ENCODE measurements around the gene TSPAN1. TPM values are rescaled to one million over a fixed set of nuclear protein-coding genes. Genes with fewer than 3 reads are reported as not detected.
"Not testable (repeated sequence)": the region's sequence is repeated elsewhere in the genome, so short reads cannot be mapped to it uniquely, and the experiment has no call there.

TSPAN1 gene
- total RNA-seq, 1 donor from 2014 or later, result 0.72 TPM

DNA sequence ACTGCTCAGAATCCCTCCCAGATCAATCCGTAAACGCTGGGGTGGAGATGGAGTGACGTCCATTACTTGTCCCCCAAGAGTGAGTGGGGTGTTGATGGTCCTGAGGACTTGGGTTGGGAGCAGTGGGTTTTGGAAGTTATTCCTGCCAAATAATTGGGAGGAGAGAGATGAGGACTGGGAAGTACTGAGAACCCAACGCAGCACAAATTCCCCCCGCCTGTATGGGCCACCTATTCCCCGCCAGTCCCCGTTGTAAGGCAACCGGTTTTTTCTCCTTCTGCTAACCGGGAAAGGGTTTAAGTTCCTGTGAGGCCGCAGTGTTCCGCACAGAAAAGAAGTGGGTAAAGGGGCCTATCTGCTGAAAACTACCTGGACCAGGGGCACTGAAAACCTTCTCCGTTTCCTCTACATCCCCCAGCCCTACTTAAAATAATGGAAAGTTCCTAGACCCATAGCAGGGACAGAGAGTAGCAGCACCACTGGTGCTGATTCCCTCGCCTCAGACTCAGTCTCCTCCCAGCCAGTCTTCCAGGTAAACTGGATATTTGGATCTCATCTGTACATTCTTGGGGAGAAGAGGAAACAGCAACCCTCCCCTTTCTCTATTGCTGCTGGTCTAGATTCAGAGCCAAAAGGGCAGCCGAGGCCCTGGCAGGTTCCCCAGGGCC lies 29.0 kb downstream of the TSPAN1 start:
- DNase-seq, result no peak
- intact Hi-C loops (cut with micrococcal nuclease), result no loop called here
- ATAC-seq, result peak; percentile 28

DNA sequence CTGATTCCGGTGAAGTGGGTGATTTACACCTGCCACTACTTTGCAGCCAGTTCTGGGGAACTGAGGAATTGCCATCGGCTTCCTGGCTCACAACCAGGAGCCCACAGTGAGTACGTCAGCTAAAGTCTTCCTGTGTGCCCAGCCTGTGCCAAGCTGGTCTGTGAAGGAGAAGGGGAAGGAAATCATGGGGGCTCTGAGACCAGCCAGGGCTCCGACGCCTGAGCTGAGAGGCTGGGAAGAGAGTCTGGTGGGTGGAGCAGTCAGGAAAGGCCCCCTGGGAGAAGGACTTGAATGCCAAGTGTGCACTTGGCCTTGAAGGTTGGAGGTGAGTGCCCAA lies 29.5 kb downstream of the TSPAN1 start:
- DNase-seq, result peak; percentile 38
- intact Hi-C loops (cut with micrococcal nuclease), result no loop called here
- ATAC-seq, result peak; percentile 46

DNA sequence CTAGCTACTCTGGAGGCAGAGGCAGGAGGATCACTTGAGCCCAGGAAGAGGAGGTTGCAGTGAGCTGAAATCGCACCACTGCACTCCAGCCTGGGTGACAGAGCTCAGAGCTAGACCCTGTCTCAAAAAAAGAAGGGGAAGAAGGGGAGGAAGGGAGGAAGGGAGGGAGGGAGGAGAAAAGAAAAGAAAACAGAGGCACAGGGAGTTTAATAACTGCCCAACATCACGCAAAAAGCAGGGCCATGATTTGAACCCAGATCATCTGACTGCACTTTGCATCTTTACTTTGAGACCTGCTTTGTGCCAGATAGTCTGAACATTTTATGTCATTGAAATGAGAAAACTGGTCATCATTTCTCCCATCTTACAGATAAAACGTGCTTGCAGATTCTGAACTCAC lies 30.3 kb downstream of the TSPAN1 start:
- DNase-seq (no peak), ATAC-seq (no peak)
- intact Hi-C loops (cut with micrococcal nuclease), result no loop called here

DNA sequence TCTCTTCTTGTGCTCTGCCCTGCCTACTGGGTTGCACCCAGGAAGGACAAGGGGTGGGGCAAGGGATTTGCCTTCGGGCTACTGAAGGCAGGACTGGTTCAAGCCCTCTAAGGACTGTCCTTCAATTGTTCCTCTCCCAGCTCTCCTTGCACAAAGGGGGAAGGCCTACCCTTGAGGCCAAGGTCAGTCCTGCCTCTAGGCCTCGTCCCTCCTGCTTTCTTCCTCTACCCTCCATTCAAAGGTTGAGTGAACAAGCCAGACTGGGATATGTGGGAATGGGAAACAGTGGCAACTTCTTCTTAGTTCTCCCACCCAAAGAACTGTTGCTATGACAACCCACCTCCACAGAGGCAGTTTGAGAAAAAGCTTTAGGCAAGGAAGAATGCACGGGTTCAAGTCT lies 30.9 kb downstream of the TSPAN1 start:
- DNase-seq (no peak), ATAC-seq (peak; percentile 72)
- intact Hi-C loops (cut with micrococcal nuclease), result no loop called here

DNA sequence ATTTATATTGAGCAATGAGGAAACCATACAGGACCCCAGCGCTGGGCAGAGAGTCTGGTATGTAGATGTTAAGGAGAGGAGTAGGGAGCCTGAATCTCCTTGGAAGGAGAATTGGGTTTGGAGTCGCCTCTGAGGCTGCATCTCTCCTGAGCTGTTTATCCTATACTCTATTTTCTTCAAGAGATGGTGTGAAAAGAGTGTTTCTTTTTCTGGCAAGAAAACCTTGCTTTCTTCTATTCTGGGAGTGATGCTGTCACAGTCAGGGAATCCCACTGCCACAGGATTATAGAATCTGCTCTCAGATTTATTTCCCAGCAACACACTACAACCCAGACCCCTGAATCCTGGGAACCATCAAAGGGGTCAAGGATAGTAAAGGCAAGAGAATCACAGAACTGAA lies 31.5 kb downstream of the TSPAN1 start:
- ATAC-seq (no peak), DNase-seq (no peak)
- intact Hi-C loops (cut with micrococcal nuclease), result no loop called here

DNA sequence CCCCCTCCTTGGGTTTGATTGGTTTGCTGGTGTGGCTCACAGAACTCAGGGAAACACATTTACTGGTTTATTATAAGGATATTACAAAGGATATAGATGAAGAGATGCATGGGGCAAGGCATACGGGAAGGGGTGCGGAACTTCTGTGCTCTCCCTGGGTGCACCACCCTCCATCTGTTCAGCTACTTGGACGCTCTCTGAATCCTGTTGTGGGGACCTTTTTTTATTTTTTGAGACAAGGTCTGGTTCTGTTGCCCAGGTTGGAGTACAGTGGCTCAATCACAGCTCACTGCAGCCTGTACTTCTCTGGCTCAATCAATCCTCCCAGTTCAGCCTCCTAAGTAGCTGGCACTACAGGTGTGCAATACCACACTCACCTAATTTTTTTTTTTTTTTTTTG lies 35.7 kb downstream of the TSPAN1 start:
- DNase-seq (no peak), ATAC-seq (no peak)
- intact Hi-C loops (cut with micrococcal nuclease), result no loop called here

DNA sequence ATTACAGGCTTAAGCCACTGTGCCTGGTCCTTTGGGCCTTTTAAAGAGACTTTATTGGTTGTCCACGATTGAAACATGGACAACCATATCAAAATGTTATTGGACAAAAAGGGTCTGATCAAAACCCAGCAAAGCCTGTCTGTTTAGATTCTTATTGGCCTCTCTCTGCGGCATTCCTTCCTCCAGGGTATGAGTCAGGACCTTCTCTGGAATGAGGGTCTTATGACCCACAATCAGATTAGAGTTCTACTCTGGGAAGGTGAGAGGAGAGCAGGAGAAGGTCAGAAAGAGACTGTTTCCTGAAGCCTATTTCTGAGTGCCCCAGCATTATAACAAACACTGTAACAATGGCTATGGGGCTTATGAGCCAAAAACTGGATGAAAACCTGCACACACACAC lies 36.2 kb downstream of the TSPAN1 start:
- DNase-seq (no peak), ATAC-seq (peak; percentile 22)
- intact Hi-C loops (cut with micrococcal nuclease), result no loop called here

DNA sequence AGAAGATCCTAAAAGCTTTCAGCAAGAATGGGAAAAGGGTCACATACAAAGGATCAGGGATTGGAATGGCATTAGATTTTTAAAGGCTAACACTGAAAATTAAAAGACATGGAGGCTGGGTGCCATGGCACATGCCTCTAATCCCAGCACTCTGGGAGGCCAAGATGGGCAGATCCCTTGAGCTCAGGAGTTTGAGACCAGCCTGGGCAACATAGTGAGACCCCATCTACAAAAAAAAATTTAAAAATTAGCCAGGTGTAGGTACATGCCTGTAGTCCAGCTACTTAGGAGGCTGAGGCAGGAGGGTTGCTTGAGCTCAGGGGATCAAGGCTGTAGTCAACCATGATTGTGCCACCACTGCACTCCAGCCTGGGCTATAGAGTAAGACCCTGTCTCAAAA lies 40.6 kb downstream of the TSPAN1 start:
- intact Hi-C loops (cut with micrococcal nuclease), result no loop called here
- ATAC-seq (no peak), DNase-seq (no peak)

DNA sequence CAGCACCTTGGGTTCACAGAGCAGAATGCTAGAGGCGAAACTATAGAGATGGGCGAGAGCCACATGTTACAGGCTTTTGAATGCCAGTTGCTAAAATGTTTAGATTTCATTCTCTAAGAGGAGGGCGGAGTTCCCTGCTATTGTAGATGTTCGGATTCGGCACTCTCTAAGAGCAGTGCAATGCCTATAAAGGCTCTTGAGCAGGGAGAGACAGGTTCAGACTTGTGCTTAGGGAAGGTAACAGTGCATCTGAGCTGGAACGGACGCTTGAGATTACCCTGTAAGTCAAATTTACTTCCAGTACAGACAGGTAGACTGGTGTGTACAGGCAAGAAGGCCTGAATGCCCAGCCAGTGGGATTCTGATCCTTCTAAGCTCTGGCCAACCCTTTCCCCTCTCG lies 43.6 kb downstream of the TSPAN1 start:
- ATAC-seq, result no peak
- intact Hi-C loops (cut with micrococcal nuclease), result no loop called here
- DNase-seq, result no peak

DNA sequence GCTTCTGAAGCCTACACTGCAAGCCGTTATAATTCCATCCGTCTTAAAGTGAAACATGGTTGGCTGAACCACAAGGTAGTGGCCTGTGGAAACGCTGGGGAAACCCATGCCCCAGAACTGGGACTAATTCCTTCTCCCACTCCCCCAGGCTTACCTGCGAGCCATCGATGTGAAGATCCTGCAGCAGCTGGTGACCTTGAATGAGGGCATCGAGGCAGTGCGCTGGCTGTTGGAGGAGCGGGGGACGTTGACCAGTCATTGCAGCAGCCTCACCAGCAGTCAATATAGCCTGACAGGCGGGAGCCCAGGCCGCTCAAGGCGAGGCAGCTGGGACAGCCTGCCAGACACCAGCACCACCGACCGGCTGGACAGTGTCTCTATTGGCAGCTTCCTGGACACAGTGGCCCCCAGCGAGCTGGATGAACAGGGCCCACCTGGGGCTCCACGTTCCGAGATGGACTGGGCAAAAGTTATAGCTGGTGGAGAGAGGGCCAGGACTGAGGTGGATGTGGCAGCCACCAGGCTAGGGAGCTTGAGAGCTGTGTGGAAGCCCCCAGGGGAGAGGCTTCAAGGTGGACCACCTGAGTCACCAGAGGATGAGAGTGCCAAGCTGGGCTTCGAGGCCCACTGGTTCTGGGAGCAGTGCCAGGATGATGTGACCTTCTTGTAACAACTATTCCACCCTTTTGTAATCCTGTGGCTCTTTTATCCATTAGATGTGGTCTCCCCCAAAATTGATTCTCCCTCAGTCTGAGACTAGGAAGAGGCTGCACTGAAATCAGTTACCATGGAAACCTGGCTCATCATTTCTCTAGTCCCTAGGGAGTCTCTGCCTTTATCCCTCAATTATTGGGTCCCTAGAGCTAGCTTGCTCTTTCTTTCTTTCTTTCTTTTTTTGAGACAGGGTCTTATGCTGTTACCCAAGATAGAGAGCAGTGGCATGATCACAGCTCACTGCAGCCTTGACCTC lies 44.9 kb downstream of the TSPAN1 start:
- no peak for ATAC-seq
- no peak for DNase-seq
- intact Hi-C loops (cut with micrococcal nuclease), result no loop called here

DNA sequence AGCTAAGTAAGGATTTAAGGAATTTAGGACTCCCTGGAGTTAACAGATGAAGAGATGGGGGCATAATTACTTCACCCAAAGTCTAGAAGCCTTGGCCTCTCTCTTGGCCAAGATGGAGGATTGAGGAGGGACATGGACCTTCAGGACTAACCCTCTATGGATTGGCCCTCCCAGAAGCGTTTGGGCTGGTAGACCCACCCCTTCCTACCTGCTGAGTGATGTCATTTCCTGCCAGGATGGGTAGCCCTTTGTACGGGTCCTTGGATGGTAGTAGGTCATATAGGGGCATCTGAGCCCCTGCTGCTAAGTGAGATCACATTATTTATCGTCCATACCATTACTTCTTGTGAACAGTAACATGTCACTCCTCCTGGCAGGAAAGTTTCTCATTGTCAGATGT lies 45.9 kb downstream of the TSPAN1 start:
- ATAC-seq (no peak), DNase-seq (no peak)
- intact Hi-C loops (cut with micrococcal nuclease), result no loop called here

DNA sequence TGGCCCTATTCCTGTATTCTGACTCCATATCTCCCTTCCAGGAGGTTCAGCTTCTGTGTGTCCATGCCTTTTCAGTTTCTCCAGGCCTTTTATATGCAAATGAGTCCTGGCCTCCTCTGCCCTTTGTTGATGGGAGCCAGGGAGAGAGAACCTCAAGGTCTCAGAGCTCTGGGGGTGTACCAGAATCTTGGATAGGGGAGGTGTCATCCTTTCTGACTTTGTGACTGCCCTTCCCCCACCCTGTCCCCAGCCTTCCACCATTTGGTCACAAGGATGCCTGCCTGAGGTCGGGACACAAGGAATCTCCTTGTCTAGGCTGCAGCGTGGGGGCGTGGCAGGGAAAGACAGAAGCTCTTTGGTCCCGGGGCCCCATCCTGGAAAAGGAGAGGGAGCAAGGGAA lies 46.9 kb downstream of the TSPAN1 start:
- DNase-seq (no peak), ATAC-seq (peak; percentile 9)
- intact Hi-C loops (cut with micrococcal nuclease), result no loop called here

DNA sequence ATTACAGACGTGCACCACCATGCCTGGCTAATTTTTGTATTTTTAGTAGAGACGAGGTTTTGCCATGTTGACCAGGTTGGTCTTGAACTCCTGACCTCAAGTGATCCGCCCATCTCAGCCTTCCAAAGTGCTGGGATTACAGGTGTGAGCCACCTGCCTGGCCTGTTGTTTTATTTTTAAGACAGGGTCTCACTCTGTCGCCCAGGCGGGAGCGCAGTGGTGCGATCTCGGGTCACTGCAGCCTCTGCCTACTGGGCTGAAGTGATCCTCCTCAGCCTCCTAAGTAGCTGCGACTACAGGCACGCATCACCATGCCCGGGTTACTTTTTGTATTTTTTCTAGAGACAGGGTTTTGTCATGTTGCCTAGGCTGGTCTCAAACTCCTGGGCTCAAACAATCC lies 48.2 kb downstream of the TSPAN1 start:
- ATAC-seq; intact Hi-C loops (cut with micrococcal nuclease); DNase-seq: not testable (repeated sequence)

DNA sequence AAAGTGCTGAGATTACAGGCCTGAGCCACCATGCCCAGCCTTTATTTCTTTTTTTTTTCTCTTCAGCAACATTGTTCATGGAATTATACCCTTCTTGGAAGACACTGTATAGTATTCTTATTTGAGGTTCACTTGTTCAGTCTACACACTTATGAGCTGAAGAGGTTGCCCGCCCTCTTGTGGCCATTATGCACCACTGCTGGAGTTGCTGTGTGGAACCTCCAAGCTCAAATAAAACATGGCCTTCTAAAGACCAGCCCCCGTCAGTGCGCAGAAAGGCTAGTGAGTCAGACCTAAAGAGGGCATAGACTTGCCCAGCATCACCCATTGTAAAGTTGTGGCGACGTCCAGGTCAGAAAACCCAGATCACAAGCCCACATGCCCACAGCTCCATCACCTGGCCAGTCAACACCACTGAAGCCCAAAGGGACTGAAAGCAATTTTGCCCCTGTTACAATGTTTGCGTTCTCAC lies 48.6 kb downstream of the TSPAN1 start:
- DNase-seq (peak; percentile 65), ATAC-seq (peak; percentile 87)
- intact Hi-C loops (cut with micrococcal nuclease), result no loop called here

DNA sequence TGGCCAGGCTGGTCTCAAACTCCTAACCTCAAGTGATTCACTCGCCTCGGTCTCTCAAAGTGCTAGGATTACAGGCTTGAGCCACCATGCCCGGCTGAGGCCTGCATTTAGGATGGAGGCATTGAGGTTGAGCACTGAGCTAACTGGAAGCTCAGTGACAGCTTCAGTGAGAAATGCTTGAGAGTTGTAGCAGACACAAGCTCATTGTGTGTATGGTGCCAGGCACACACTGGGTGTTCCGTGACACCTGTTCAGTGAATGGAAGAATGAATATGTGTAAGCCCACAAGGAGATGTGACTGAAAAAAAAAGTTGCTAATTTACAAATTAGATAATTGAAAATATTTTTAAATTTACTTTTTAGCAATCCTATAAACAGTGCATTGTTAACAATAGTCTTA lies 50.1 kb downstream of the TSPAN1 start:
- ATAC-seq (no peak), DNase-seq (no peak)
- intact Hi-C loops (cut with micrococcal nuclease), result no loop called here

DNA sequence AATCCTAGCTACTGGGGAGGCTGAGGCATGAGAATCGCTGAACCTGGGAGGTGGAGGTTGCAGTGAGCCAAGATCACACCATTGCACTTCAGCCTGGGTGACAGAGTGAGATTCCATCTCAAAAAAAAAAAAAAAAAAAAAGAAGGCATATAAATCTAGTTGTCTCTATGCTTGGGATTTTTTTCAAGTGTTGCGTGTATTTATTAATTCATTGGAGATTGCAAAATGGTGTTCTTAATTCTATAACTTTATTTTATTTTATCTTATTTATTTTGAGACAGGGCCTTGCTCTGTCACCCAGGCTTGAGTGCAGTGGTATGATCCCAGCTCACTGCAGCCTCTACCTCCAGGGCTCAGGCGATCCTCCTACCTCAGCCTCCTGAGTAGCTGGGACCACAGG lies 56.3 kb downstream of the TSPAN1 start:
- intact Hi-C loops (cut with micrococcal nuclease); ATAC-seq; DNase-seq: not testable (repeated sequence)

Other genes with a start within 250 kb of the TSPAN1 start
- gene PIK3R3, start 42.5 kb upstream of the TSPAN1 start, total RNA-seq, result 26.2 TPM
- gene P3R3URF, start 1.4 kb downstream of the TSPAN1 start, total RNA-seq, result not detected
- gene POMGNT1, start 23.3 kb downstream of the TSPAN1 start, total RNA-seq, result 137 TPM
- gene LURAP1, start 28.2 kb downstream of the TSPAN1 start, total RNA-seq, result 7.6 TPM
- gene RAD54L, start 72.7 kb downstream of the TSPAN1 start, total RNA-seq, result 0.97 TPM
- 37.6 TPM for gene LRRC41, start 128.5 kb downstream of the TSPAN1 start, total RNA-seq
- 1,191 TPM for gene UQCRH, start 128.6 kb downstream of the TSPAN1 start, total RNA-seq
- gene NSUN4, start 165.7 kb downstream of the TSPAN1 start, total RNA-seq, result 15.3 TPM
- gene FAAH, start 219.2 kb downstream of the TSPAN1 start, total RNA-seq, result 9.8 TPM